Karpas-422 (cell line): Measurements from ENCODE around the gene SETDB1. TPM values are rescaled to one million over a fixed set of nuclear protein-coding genes. Genes with fewer than 3 reads are reported as not detected.

Experiments used
- DNase-seq: peaks from one replicate; pipeline ENCODE4 v3.0.0-alpha.2; 2015
- H2AFZ ChIP-seq: fragments of 200-600 bp; sonication (generic); 2 replicates; pipeline ENCODE4 v1.6.1; 2014; ENCODE audit warnings: antibody characterized with exemption, low read length, mixed read lengths
- H3K27ac ChIP-seq: fragments of 200-600 bp; sonication (generic); 2 replicates; pipeline ENCODE4 v1.5.1; 2014; ENCODE audit warnings: mild to moderate bottlenecking, low read length, moderate library complexity
- H3K27me3 ChIP-seq: fragments of 200-600 bp; sonication (generic); 2 replicates; pipeline ENCODE4 v1.6.1; 2014; ENCODE audit warnings: low read length, mixed read lengths
- H3K36me3 ChIP-seq: fragments of 200-600 bp; sonication (generic); 2 replicates; pipeline ENCODE4 v1.6.1; 2014; ENCODE audit warnings: low read length, mixed read lengths; ENCODE audit not compliant: insufficient read depth
- H3K4me1 ChIP-seq: fragments of 200-600 bp; sonication (generic); 2 replicates; pipeline ENCODE4 v1.6.1; 2014; ENCODE audit warnings: mild to moderate bottlenecking, low read length, mixed read lengths
- H3K4me2 ChIP-seq: fragments of 200-600 bp; sonication (generic); 2 replicates; pipeline ENCODE4 v1.6.1; 2014; ENCODE audit warnings: low read length, low read depth, mild to moderate bottlenecking; ENCODE audit not compliant: poor library complexity, severe bottlenecking
- H3K4me3 ChIP-seq: fragments of 200-600 bp; sonication (generic); 2 replicates; pipeline ENCODE4 v1.5.1; 2014; ENCODE audit warnings: mild to moderate bottlenecking, antibody characterized with exemption, low read length, mixed read lengths
- H3K79me2 ChIP-seq: fragments of 200-600 bp; sonication (generic); 2 replicates; pipeline ENCODE4 v1.6.1; 2014; ENCODE audit warnings: mild to moderate bottlenecking, low read length, mixed read lengths
- H3K9ac ChIP-seq: fragments of 200-600 bp; sonication (generic); 2 replicates; pipeline ENCODE4 v1.6.0; 2014; ENCODE audit warnings: low read length
- H3K9me2 ChIP-seq: fragments of 200-600 bp; sonication (generic), shearing (Covaris generic); replicated peaks from 2 replicates; pipeline ENCODE4 v1.6.0; 2014; ENCODE audit warnings: mild to moderate bottlenecking, low read length, moderate library complexity; ENCODE audit not compliant: insufficient read depth
- H3K9me3 ChIP-seq: fragments of 300-700, 200-600 bp; sonication (generic); 2 replicates; pipeline ENCODE4 v1.6.1; 2014; ENCODE audit warnings: low read length, mixed read lengths
- H4K20me1 ChIP-seq: fragments of 200-600 bp; sonication (generic); 2 replicates; pipeline ENCODE4 v1.6.1; 2014; ENCODE audit warnings: mild to moderate bottlenecking, antibody characterized with exemption, low read length, low read depth; ENCODE audit not compliant: insufficient read depth
- total RNA-seq: library from RNA; depleted of rRNA; stranded (reverse); fragments of >200 nt; shearing (Covaris generic); gene quantifications from 2 replicates; pipeline ENCODE4 v1.2.3, GENCODE V29; 2014; ENCODE audit warnings: low replicate concordance

SETDB1 gene
- total RNA-seq, 1 experiment from 2014 or later, result 60.1 TPM

DNA sequence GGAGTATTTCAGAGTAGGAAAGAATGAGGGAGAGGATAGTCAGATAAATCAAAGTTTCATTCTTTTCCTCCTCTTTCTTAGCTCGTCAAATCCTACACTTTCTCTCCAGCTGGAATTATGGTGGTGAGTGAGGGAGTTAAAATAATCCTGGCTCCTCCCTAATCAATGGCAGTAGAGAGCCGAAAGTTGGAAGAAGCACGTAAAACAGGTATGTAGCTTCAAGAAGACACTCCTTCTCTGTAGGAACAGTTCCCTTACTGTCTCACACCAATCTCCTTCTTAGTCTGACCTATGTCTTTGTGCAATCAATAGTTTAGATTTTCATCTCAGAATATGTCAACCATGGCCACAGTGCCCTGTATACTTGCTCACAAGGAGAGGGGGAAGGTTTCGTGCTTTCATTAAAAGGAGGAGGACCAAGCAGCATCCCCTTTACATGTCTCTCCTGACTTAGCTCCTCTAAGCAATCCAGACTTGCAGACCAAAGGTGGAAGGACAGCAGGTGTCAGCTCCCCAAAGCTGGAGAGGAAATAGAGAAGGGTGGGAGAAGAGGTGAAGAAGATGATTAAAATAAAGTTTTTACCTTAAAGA lies 79.7 kb downstream of the SETDB1 start:
- H3K27me3 ChIP-seq, result no peaks in the 10 kb centered on the region
- H3K9me3 ChIP-seq, result no peaks in the 10 kb centered on the region
- no peaks in the 10 kb centered on the region for H3K9me2 ChIP-seq
- H4K20me1 ChIP-seq, result no peaks in the 10 kb centered on the region
- peak overlapping the region; percentile 75 for H3K9ac ChIP-seq
- H3K27ac ChIP-seq, result peak overlapping the region; percentile 60
- no peak for DNase-seq
- H3K4me2 ChIP-seq, result peak overlapping the region; percentile 92
- H3K4me3 ChIP-seq, result peak overlapping the region; percentile 73
- peaks cover 61% of the 10 kb centered on the region for H3K4me1 ChIP-seq
- peak overlapping the region; percentile 86 for H2AFZ ChIP-seq
- H3K36me3 ChIP-seq, result no peaks in the 10 kb centered on the region
- peaks cover 33% of the 10 kb centered on the region for H3K79me2 ChIP-seq

DNA sequence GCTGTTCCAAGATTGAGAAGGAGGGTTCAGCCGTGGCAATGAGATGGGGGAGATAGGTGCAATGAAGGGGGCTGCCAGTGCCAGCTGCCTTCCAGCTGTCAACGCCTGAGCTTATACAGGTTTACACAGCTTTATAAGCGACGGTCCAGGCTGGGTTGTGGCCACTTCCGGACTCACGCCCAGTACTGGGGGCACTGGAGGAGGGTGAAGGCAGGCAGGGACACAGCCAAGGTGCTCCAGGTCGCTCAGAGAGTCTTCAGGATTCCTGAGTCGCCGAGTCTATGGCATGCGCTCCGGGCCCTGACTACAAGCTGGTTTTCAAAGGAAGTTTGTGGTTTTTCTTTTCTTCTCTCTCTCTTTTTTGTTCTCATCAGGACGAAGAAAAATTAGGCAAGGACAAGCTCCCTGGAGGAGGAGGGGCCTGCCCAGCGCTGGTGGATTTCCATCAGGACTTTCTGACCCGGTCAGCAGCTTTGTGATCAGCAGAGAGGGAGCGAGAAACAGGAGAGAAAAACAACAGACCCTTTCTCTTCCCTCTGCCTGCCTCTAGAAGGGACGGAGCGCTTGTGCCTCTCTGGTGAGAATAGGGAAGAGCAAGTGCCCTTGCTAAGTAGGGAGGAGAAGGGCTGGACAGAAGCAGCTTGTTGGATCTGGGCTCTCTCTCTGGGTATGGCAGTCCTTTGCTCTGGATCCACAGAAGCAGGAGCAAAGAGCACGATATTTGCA lies 80.3 kb downstream of the SETDB1 start, which contains the start of gene MINDY1:
TSS of gene MINDY1 (minus strand) at position 576 of the 726 bp plus-strand sequence. CDS start 4,285 bp downstream, outside the sequence.
- H3K27me3 ChIP-seq, result no peaks in the 10 kb centered on the region

GRCh38 chr1:151007853-151008243 lies 81.7 kb downstream of the SETDB1 start:
- Histone ChIP-seq H3K27ac (peak overlapping the region; percentile 29; the same call in 1 of the 2 replicates), H3K36me3 (no peaks in the 10 kb centered on the region), H3K4me2 (peak overlapping the region; percentile 89), H3K4me3 (peak overlapping the region; percentile 91), H3K27me3 (no peaks in the 10 kb centered on the region), H3K4me1 (peaks cover 67% of the 10 kb centered on the region), H2AFZ (peak overlapping the region; percentile 50; the same call in 1 of the 2 replicates), H3K79me2 (peaks cover 50% of the 10 kb centered on the region), H3K9ac (peak overlapping the region; percentile 95), H3K9me2 (no peaks in the 10 kb centered on the region), H3K9me3 (no peaks in the 10 kb centered on the region), H4K20me1 (no peaks in the 10 kb centered on the region)
- no peak for DNase-seq

More for the DNA sequence above, 80.3 kb downstream of the SETDB1 start, which contains the start of gene MINDY1:
- no peaks in the 10 kb centered on the region for H3K9me2 ChIP-seq
- peaks cover 67% of the 10 kb centered on the region for H3K4me1 ChIP-seq
- no peaks in the 10 kb centered on the region for H4K20me1 ChIP-seq
- peaks cover 40% of the 10 kb centered on the region for H3K79me2 ChIP-seq
- peak within 1 kb of the TSS; percentile 86 for H2AFZ ChIP-seq
- DNase-seq, result peak; percentile 89
- peak within 1 kb of the TSS; percentile 60 for H3K27ac ChIP-seq
- H3K9ac ChIP-seq, result peak within 1 kb of the TSS; percentile 95
- H3K4me2 ChIP-seq, result peak within 1 kb of the TSS; percentile 92
- H3K4me3 ChIP-seq, result peak within 1 kb of the TSS; percentile 91
- H3K9me3 ChIP-seq, result no peaks in the 10 kb centered on the region
- no peaks in the 10 kb centered on the region for H3K36me3 ChIP-seq

GRCh38 chr1:151008244-151009205 lies 82.4 kb downstream of the SETDB1 start, which contains the start of gene PRUNE1:
Gene PRUNE1 (plus strand): TSS chr1:151008449. CDS start chr1:151008633, 184 bp downstream.
- Histone ChIP-seq H3K27ac (peak within 1 kb of the TSS; percentile 29; the same call in 1 of the 2 replicates), H3K9me2 (no peaks in the 10 kb centered on the region), H3K36me3 (no peaks in the 10 kb centered on the region), H2AFZ (peak within 1 kb of the TSS; percentile 84), H3K9ac (peak within 1 kb of the TSS; percentile 95), H3K9me3 (no peaks in the 10 kb centered on the region), H3K27me3 (no peaks in the 10 kb centered on the region), H3K79me2 (peaks cover 56% of the 10 kb centered on the region), H4K20me1 (no peaks in the 10 kb centered on the region), H3K4me2 (peak within 1 kb of the TSS; percentile 89), H3K4me3 (peak within 1 kb of the TSS; percentile 91), H3K4me1 (peaks cover 61% of the 10 kb centered on the region)
- DNase-seq, result peak; percentile 99

- H2AFZ ChIP-seq, result peak overlapping the region; percentile 84; the same call in 1 of the 2 replicates
- H4K20me1 ChIP-seq, result no peaks in the 10 kb centered on the region
- H3K9me2 ChIP-seq, result no peaks in the 10 kb centered on the region
- no peaks in the 10 kb centered on the region for H3K36me3 ChIP-seq
- H3K4me2 ChIP-seq, result peak overlapping the region; percentile 89
- H3K4me3 ChIP-seq, result peak overlapping the region; percentile 91
- DNase-seq, result no peak
- peak overlapping the region; percentile 95 for H3K9ac ChIP-seq
- H3K9me3 ChIP-seq, result no peaks in the 10 kb centered on the region
- 0 out of 2 replicates have a peak overlapping the region, but pooled peaks have one; percentile 5 for H3K27ac ChIP-seq
- peaks cover 54% of the 10 kb centered on the region for H3K4me1 ChIP-seq
- no peaks in the 10 kb centered on the region for H3K27me3 ChIP-seq
- peaks cover 59% of the 10 kb centered on the region for H3K79me2 ChIP-seq
Measured at GRCh38 chr1:151009206-151009587, 83.0 kb downstream of the SETDB1 start.

DNA sequence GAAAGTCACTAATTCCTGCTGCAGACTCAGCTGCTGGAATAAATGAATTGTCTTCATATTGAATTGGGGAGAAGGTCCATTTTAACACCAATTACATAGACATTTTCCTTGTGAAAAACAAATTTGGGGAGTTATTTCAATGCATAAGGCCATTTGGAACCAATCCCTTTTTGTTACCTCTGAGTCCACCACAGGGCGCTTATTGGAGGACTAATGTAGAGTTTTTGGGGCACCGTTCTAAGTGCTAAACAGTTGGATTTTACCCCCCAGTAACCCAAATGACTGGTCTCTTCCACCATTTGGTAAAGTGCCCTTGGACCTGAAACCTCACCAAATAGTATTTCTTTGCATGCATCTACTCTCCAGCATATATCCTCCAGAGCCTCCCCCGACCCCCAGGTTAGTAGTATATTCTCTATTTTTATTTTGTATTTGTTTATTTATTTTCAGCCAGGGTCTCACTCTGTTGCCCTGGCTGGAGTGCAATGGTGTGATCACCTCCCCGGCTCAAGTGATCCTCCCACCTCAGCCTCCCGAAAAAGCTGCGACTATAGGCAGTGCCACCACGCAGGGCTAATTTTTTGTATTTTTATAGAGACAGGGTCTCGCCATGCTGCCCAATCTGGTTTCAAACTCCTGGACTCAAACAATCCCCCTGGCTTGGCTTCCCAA lies 83.6 kb downstream of the SETDB1 start:
- no peak overlapping the region for H2AFZ ChIP-seq
- H3K9ac ChIP-seq, result peak overlapping the region; percentile 95
- H3K9me3 ChIP-seq, result no peaks in the 10 kb centered on the region
- H3K4me3 ChIP-seq, result peak overlapping the region; percentile 91
- H3K4me1 ChIP-seq, result peaks cover 50% of the 10 kb centered on the region
- 0 out of 2 replicates have a peak overlapping the region, but pooled peaks have one; percentile 5 for H3K27ac ChIP-seq
- H3K79me2 ChIP-seq, result peaks cover 64% of the 10 kb centered on the region
- H4K20me1 ChIP-seq, result no peaks in the 10 kb centered on the region
- H3K27me3 ChIP-seq, result no peaks in the 10 kb centered on the region
- no peak for DNase-seq
- H3K36me3 ChIP-seq, result no peaks in the 10 kb centered on the region
- peak overlapping the region; percentile 89 for H3K4me2 ChIP-seq
- no peaks in the 10 kb centered on the region for H3K9me2 ChIP-seq

DNA sequence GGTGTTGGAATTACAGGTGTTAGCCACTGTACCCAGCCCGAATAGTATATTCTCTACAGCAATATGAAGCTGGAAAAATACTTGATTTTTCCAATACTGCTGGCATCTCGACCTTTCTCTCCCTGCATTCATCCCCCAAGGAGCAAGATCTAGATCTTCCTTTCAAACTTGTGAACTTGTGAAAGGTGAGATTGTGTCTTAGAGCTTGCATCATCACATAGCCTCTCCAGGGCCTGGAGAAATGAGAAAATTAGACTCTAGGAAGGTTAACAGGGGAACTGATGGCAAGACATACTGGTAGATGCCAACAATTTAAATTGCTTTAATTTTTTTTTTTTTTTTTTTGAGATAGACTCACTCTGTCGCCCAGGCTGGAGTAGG lies 84.2 kb downstream of the SETDB1 start:
- DNase-seq, result no peak
- peak overlapping the region; percentile 89 for H3K4me2 ChIP-seq
- no peaks in the 10 kb centered on the region for H3K9me3 ChIP-seq
- peaks cover 46% of the 10 kb centered on the region for H3K4me1 ChIP-seq
- H3K4me3 ChIP-seq, result no peak overlapping the region
- no peaks in the 10 kb centered on the region for H3K36me3 ChIP-seq
- H3K27me3 ChIP-seq, result no peaks in the 10 kb centered on the region
- H3K27ac ChIP-seq, result no peak overlapping the region
- H3K79me2 ChIP-seq, result peaks cover 63% of the 10 kb centered on the region
- no peak overlapping the region for H3K9ac ChIP-seq
- H2AFZ ChIP-seq, result no peak overlapping the region
- no peaks in the 10 kb centered on the region for H3K9me2 ChIP-seq
- H4K20me1 ChIP-seq, result no peaks in the 10 kb centered on the region
